HG02885 (cell line): Measurements from ENCODE around the gene DDX39A.
"Not testable (repeated sequence)": the region's sequence is repeated elsewhere in the genome, so short reads cannot be mapped to it uniquely, and the experiment has no call there.

Source experiments
- ATAC-seq: cut with Tn5 transposase; IDR thresholded peaks from one replicate; pipeline ENCODE4 v1.9.1; 2021; ENCODE audit warnings: mild to moderate bottlenecking; ENCODE audit not compliant: unreplicated experiment, poor library complexity

The DDX39A gene

GRCh38 chr19:14369399-14370168, 49.6 kb downstream of the DDX39A start:
- ATAC-seq, result no peak

- ATAC-seq, result no peak
These were observed 51.1 kb downstream of the DDX39A start for GRCh38 chr19:14368011-14368513.

DNA sequence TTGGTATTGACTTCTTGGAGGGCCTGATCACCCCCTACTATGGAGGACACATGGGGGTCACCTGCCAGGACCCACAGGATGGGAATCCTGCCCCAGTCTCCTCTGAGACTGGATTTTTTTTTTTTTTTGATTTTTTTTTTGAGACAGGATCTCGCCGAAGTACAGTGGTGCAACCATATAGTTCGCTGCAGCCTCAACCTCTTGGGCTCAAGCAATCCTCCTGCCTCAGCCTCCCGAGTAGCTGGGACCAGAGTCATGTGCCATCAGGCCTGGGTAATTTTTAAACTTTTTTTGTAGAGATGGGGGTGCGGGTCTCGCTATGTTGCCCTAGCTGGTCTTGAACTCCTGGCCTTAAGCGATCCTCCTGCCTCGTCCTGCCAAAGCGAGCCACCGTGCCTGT, 52.1 kb downstream of the DDX39A start:
- no peak for ATAC-seq

DNA sequence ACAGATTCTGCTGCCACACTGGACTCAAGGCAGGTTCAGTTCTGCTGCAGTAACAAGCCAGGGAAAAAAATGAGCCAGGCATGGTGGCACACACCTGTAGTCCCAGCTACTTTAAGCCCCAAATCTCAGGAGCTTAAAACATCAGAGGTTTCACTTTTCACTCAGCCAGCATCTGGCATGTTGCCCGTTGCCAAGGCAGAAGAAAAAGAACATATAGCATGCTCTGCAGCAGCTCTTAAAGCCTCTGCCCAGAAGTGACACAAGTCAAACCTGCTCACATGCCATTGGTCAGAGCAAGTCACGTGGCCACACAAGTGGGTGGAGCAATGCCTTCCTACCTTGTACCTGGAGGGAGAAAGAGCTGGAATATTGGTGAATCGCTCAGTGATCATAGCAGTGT, 52.6 kb downstream of the DDX39A start:
- no peak for ATAC-seq

DNA sequence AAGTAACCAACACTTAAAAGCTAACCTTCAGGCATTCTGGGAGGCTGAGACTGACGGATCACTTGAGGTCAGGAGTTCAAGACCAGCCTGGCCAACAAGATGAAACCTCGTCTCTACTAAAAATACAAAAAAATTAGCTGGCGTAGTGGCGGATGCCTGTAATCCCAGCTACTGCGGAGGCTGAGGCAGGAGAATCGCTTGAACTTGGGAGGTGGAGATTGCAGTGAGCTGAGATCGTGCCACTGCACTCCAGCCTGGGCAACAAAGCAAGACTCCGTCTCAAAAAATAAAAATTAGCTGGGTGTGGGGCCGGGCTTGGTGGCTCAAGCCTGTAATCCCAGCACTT, 55.1 kb downstream of the DDX39A start:
- ATAC-seq, result not testable (repeated sequence)

GRCh38 chr19:14363183-14364097, 55.7 kb downstream of the DDX39A start:
- no peak for ATAC-seq

DNA sequence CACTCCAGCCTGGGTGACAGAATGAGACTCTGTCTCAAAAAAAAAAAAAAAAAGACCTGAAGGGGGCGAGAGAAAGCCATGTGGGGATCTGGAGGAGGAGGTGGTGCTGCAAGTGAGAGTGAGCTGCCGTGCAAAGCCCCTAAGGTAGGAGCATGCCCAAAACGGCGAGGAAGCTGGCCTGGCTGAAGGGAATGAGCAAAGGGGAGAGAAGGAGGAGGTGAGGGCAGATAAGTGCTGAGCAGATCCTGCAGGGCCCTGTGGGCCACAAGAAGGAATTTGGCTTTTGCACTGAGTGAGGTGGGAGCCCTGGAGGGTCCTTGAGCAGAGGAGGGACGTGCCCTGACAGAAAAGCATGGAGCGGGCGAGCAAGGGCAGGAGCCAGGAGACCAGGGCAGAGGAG, 57.3 kb downstream of the DDX39A start:
- no peak for ATAC-seq
